ENCODE data around the gene PLXNB2. TPM values are rescaled to one million over a fixed set of nuclear protein-coding genes. Genes with fewer than 3 reads are reported as not detected.

PLXNB2 gene
- polyA plus RNA-seq, 1 donor, result 109 TPM

DNA sequence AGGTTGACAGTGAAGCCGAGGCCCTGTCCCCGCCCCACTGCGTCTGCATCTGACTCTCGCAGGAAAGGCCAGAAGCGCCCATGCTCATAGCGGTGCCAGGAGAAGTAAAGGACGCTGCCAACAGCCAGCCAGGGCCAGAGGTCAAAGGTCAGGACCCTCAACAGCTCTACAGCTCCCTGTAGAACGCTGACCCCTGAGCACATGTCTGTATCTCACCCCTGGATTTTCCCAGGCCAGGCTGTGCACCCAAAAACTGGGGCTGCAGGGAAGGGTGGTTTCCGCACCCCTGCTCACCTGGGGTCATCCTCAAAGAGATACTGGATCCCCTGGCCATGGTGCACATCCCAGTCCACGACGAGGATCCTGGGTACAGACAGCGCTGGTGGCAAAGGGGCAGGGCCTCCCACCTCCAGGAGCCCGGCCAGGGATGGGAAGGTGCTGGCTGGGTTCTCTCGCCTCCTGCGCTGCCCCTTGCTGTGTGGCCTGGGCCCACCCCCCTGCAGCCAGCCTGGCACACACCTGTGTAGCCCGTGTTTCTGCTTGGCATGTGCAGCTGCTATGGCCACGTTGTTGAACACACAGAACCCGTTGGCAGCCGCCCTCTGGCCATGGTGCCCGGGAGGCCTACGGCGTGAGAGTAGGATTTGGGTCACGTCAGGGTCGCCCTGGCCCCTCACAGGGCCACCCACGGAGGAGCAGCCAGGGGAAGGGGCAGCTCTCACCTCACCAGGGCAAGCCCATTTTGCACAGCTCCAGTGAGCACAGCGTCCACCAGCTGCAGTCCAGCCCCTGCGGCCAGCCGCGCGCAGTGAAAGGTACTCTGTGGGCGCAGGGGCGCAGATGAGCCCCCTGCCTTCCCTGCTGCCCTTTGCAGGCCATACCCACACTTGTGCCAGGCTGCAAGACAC is 57.9 kb downstream of the PLXNB2 start:
- DNase-seq, result no peak

DNA sequence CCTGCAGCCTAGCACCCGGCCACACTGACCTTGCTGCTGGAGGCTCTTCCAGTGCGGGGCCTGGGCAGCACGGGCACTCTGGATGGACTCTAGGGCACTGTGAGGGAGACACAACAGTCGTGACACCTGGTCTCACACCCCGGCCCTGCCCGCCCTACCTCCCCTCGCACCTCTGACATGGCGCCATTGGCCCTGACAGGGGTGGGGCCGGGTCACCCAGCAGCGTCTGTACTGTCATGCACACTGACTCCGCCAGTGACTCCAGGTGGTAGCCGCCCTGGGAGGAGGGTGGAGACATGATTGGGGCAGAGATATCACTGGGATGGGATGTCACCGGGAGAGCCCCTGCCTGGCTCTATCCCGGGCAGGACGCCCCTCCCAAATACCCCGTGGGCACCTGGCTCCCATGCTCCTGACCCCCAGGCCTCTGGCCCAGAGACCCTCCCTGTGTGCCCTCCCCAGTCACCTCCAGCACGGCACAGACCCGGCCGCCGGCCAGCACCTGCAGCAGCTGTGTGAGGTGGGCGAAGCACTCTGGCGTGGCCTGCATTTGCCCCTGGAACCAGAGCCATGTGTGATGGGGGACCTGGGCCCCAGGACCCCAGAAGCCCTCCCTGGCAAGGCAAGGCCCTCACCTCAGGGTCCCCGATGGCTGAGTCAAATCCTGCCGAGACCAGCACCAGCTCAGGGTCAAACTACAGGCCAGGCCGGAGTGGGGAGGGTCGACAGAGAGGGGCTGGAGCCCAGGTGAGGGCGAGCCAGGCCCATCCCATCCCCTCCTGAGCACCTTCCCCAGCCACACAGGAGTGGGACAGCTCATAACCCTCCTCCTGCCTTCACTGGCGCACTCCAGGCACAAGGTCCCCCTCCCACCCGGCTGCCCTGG is 59.0 kb downstream of the PLXNB2 start:
- DNase-seq, result no peak

DNA sequence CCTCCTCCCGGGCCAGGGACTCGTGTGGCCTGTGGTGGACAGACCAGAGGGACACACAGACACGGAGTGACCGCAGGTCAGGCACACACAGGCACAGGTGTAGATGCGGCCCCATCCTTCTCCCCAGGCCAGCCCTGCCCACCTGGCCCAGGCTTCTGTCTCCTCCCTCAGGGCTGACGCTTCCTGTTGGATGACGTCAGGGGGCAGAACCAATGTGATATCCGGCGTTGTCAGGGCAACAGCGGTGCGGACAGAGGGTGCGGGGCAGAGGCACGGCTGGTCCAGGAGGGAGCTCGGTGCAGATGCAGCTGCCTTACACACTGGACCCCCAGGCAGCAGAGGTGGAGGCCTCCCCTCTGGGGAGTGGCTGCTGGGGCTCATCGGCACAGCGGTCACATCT is 59.7 kb downstream of the PLXNB2 start:
- DNase-seq, result no peak

DNA sequence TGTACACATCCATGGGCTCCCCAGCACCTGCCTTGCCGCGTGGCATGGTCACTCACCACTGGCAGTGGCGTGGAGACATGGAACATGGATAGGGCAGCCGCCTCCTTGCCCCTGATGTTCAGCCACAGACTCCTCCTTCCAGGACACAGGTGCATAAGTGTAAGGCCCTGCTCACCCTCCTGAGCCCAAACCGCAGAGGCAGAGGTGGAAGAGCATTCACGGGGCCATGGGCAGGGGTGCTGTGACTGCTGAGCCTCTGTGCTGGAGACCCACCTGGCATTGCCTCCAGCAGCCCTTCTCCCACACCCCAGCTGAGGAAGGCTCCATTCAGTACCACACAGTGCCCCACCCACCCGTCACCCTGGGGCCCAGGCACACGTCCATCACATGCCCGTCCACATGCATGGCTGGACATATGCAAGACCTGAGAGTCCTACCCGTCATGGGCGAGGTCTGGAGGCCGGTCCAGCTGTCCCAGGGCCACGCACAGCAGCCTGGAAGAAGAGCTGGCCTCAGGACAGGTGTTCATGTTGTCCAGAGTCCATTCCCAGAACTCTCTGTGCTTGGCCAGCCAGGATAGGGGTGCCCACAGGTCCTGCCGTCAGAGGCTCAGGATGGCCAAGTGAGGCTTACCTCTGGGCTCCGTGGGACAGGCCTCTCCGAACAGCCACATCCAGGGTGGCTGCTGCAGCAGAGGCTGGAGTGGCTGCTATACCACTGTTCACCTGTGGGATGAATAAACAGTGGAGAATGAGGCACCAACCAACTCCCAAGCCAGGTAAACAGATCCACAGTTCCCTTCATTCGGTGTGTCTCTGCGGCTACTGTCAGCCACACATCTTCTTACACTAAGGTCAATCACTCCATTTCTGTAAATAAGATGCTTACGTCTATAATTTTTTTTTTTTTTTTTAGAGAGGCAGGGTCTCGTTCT is 60.9 kb downstream of the PLXNB2 start:
- no peak for DNase-seq

DNA sequence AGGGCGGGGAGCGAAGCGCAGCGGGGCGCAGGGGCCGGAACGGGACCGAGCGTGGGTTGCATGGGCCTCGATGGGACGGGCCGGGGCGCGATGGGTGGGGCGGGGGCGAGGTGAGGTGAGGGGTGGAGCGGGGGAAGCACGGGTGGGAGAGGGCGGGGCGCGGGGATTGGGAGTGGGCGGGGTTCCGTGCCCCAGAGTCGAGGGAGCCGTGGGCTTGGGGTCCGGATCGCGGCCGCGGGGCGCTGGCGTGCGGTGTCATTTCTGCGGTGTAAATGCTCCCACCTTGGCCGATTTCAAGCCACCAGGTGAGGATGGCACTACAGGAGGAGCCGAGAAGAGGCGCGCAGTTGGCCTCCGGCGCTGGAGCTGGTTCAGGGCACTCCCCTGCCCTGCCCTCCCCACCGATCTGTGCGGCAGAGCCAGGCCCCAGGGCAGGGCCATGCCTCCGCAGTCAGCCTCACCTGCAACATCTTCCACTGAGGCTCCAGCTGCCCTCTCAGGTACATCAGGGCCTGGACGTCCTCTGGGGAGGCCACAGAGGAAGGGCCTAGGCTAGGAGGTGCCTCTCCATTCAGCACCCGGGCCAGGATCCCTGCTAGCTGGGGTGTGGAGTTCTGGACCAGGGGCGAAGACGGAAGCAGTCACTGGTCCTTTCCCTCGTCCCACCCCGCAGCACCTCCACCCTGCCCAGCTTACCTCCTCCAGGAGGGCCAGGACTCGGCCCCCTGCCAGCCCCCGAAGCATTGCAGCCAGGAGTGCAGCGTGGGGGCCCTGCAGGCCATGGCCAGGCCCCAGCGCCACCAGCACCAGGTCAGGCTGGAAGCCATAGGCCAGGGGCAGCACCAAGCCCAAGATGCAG is 62.0 kb downstream of the PLXNB2 start:
- no peak for DNase-seq

DNA sequence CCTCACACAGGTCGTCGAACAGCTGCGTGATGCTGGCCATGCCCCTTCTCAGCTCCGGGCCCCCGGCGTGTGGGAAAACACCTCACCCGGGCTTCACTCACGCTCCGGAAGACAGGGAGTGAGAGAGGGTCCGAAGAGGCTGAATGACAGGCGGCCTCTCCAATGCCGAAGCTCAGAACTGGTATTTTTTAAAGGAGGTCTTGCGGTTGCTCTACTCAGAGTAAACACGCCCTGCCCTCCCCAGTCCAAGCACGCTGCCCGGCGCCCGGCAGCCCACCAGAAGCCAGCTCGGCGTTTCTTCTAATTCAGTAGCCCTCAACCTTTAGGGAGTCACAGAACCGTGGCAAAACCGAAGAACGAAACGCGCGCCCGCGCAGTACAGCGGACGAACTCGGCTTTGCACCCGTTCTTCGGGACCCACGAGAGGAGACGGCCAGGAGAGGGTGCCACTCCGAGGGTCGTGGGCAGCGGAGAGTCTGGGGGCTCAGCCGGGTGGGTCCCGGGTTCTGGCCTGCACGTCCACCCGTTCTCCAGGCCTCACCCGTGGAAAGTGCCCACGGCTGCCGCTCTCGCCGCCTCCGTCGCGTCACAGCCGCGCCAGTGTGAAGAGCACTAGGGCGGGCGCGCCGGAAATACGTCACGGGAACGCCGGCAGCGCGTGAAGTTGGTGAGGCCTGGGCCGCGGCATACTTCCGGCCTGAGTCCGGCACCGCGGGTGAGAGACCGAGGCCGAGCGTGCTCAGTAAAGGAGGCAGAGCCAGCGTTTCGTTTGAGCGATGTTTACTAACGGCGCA is 62.8 kb downstream of the PLXNB2 start, which contains the start of gene TUBGCP6:
Gene TUBGCP6, minus strand, starts transcription at position 604 of the 794 bp plus-strand sequence. Its CDS starts 564 bp downstream, at position 40.
- DNase-seq, result peak; percentile 95

DNA sequence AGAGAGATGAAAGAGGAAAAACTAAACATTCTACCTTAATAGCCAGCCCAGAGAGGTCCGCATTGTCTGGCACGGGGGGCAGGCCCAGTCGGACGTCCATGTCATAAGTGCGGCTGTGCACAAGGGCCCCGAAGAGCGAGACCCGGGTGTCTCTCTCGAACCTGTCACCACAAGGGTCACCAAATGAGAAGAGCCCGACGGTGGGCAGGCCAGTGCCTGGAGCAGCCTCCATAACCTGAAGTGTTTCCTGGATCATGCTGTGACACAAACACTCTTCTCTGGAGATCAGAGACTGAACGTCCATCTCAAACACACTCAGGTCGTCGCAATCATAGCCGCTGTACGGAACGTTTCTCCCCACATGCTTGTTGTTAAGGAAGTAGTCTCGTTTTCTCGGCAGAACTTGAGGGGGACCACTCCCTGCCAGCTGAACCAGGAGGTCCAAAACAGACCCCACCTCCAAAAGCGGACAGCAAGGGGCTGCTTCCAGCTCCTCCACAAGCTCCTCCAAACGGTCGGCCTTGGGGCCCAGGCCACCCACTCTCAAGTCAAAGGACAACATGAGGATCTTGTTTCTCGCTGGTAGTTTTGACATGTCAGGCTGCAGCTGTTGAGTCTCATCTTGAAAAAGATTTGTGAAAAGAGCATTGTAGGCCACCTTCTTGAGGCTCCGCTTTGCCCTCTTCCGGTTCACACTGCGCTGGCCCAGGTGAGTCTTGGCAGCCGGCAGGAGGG is 63.6 kb downstream of the PLXNB2 start:
- DNase-seq, result no peak

DNA sequence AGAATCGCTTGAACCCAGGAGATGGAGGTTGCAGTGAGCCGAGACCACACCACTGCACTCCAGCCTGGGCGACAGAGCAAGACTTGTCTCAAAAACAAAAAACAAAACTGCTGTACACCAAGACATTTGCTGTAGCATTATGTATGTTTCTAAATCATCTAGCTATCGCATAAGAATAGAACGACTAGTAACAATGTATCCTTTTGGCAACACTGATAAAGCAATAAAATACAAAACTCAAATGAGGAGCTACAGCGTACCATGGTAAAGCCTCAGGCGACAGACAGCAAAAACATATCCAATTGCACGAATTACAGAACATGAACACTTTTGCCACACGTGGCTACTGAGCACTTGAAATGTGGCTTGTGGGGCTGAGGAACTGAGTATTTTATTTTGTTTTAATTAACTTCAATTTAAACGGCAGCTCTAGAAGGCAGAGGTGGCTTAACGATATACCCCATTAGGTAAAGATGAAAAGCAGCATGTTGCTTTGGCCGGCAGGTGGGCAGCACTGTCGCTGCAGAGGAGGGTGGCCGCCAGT is 65.0 kb downstream of the PLXNB2 start:
- no peak for DNase-seq

DNA sequence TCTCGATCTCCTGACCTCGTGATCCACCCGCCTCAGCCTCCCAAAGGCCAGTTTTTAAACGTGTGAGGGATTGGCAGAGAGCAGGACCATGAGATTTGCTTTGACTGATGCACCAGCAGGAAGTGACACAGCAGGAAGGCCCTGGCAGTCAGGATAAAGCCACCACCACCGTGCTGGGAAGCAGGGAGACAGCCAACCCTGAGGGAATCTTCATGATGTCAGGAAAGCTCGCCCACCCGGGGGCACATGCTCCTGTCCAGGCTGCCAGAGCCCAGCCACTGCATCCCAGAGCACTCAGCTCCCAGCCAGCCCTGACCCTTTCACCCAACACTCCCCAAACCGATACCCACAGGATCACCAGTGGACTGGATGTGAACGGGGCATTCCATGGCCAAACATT is 68.7 kb downstream of the PLXNB2 start:
- no peak for DNase-seq

DNA sequence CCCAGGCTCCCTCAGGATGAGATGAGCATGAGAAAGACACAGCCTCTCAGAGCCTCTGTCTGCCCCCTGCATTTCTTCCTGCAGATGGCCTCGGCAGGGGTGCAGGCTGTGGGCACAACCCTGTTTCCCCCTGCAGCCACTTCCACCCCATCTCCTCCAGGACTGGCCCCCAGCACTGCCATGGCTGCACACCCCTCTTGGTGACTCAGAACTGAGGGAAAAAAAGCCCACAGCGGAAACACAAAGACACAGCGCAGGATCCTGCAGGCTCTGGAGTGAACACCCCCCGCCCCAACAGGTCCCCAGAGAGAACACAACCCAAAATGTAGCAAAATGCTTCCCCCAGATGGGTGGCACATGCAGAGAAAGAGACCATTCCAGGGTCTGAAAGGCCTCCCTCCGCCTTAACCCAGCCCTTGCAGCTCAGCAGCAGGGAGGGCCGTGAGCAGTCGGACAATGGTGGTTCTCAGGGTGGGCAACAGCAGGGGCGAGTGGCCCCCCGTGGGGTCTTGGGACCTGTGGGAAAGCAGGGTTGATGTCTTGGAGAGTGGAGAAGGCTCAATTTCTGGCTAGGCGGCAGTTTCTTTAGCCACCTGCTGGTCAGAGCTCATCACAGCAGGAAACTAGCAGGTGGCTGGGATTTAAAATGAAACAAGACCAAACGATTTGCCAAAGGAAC is 70.6 kb downstream of the PLXNB2 start:
- DNase-seq, result no peak

DNA sequence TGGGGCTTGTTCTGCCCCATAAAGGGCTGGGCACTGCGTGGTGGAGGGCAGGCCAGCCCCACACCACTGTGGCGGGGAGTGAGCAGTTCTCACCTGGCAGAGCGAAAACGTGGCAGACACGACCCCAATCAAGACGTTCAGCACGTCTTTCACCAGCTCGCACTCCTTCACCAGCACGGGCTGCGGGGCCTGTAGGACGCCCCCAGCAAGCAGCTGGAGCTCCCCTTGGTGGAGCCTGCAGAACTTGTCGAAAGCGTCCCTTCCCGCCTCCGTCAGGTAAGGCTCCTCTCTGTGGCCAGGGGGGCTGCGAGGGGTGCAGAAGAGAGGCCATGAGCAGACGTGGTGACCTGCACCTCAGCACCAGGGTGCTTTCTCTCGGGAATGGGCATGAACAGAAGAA is 74.2 kb downstream of the PLXNB2 start:
- no peak for DNase-seq

DNA sequence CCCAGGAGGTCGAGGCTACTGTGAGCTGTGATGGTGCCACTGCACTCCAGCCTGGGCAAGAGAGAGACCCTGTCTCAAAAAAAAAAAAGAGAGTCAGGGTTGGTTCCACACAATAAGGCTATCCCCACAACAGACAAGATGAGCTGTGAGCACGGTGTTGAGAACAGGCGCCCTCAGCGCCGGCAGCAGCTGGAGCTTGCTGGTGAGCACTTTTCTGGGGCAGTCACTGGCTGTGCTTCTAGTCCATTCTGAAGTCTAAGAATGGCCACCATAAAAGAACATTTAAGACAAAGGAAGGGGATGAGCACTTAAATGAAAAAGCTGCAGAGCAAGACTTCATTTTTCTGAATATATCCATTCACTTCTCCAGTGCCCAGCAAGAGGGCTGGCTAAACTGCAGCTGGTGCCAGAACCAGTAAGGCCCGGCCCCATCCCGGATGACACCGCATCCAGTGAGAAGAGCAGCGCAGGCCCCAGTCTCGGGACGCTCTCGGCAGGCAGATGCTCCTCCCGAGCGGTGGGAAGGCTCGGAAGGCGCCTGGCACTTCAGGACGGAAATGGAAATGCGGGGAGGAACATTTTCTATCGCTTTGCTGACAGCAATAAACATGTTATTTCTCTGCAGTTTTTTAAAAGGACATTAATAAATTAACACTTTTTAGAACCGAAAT is 74.8 kb downstream of the PLXNB2 start:
- no peak for DNase-seq

DNA sequence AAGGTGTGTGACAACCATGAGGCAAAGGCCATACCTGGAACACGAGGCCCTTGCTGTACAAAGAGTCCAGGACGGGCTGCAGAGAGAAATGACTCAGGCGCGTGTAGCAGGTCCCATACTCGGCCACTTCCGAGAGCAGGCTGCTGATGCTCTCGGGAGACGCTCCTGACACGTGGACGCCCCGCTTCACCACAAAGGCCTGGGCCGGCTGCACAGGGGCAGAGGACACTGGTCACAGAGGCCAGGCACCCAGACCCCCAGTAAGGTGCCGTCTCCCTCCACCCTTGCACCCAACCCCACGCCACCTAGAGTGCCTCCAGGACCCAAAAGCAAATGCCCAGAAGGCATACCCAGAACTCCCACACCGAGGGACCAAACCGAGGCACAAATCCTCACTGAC is 78.1 kb downstream of the PLXNB2 start:
- no peak for DNase-seq

DNA sequence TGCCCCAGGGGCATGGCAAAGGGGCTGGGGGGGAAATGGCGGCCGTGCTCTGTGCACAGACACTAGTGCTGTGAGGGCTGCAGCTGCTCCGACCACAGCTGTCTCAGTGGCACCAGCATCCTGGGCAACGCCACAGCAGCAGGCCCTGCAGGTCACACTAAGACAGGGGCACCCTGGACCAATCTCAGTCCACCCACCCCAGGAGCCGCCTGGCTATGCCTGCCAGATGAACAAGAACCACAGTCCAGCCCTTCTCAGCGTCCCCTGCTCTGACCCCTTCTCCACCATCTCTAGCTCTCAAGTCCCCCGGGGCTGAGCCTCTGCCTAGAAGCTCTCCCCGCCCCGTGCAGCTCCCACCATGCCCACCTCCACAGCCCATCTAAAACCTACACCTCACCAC is 79.1 kb downstream of the PLXNB2 start:
- no peak for DNase-seq

DNA sequence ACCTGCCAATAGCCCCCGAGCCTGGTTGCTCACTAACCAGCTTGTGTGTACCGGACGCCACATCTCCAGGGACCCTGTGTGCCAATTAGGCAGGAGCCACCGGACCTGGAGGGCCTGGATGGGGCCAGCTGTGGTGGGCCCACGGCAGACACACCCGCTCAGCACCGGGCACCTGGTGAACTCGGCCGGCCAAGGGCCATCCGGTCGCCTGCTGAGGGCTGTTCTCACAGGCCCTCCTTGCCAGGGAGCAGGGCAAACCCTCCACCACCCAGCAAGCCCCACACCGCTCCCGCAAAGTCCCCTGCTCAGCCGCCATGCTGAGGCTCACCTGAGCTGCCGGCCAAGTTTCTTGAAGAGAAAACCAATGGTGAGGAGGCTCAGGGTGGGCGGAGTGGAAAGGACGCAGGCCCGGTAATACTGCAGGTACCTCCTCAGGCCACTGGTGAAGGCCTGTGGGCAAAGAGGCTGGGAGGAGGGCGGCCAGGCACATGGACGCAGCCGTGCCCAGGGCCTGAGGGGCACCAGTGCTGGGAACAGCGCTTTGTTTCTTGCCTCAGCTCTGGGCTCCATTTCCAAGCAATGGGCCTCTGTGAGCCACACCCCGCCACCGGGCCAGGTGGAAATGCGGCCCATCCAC is 79.7 kb downstream of the PLXNB2 start:
- DNase-seq, result no peak

DNA sequence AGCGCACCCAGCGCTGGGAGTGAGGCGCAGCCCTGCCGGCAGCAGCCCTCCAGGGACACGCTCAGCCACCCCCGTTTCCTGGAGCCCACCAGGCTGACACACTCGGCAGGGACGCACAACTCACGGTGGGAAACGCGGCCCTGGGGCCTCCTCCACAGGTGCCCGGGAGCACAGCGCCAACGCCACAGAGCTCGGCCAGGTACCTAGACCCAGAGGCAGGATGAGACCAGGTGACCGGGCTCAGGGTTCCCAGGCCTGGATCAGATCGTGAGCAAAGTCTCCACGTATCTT is 80.6 kb downstream of the PLXNB2 start:
- DNase-seq, result no peak

DNA sequence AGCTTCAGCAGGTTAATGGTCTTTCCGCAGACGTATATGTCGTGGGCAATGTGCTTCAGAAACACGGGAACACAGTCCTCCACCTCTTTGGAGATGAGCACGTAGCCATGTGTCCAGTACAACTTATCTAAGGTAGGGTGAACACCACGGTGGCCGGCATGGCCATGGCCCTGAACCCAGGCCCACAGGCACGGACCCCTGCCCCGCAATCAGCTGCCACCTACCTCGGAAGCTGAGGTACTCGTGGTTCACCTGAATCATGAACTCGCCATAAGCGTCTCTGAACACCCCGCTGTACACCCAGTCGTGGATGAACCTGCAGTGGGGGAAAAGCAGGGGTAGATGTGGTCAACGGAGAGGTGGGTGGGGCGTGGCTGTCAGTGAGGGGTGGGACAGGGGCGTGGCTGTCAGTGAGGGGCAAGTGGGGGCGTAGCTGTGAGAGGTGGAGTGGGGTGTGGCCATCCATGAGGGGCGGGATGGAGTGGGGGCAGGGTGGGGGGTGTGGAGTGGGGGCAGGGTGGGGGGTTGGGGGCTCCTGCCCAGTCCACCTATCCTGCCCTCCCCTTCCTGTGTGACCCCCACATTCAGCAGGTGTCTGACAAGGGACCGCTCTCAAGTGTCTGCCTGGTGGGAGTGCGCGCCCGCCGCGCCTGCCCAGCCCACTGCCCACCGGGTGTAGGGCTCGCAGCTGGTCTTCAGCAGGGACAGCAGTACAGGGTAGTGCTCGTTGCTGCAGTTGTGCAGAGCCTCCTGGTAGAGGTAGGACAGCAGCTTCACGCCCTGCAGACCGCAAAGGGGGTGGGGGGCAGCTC is 81.2 kb downstream of the PLXNB2 start:
- no peak for DNase-seq

All from hindlimb muscle (tissue), 1 donor.